Lung microvascular endothelial cell (primary cell): ENCODE results near the gene CDAN1. TPM values are rescaled to one million over a fixed set of nuclear protein-coding genes. Genes with fewer than 3 reads are reported as not detected.
"Not testable (repeated sequence)": the region's sequence is repeated elsewhere in the genome, so short reads cannot be mapped to it uniquely, and the experiment has no call there.

ENCODE experiments used
- DNase-seq, 2 donors: peaks; one replicate each; pipeline versions ENCODE4 v3.0.0 to v3.0.0-alpha.2; 2010; ENCODE audit warnings: low read depth in 2 of 2
- total RNA-seq: library from RNA; depleted of rRNA; stranded (reverse); fragments of >200 nt; gene quantifications from 2 replicates; pipeline ENCODE4 v1.2.1, GENCODE V29; 2014

Gene CDAN1
- total RNA-seq, 1 donor from 2014 or later, result 8.9 TPM

DNA sequence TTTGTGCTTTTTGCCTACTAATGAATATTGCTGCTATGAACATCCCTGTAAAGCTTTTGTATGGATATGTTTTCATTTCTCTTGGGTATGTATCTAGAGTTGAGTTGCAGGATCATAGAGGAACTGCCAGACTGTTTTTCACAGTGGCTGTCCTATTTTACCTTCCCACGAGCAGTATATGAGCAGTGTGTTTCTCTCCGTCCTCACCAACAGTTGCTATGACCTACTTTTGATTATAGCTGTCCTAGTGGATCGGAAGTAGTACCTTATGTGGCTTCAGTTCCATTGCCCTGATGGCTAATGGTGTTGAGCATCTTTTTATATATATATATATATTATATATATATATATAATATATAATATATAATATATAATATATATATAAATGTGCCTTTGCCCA is 25.2 kb downstream of the CDAN1 start:
- DNase-seq, result no peak

DNA sequence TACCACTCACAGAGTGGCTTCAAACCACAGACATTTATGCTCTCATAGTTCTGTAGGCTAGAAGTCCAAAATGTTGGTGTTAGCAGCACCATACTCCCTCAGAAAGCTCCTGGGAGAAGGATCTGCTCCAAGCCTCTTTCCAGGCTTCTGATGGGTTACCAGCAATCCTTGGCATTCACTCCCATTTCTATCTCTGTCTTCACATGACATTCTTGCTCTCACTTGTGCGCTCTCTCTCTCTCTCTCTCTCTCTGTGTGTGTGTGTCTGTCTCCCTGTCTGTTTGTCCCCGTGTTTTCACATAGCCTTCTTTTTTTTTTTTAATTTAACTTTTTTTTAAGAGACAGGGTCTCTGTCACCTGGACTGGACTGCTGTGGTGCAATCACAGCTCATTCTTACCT is 26.3 kb downstream of the CDAN1 start:
- no peak for DNase-seq

DNA sequence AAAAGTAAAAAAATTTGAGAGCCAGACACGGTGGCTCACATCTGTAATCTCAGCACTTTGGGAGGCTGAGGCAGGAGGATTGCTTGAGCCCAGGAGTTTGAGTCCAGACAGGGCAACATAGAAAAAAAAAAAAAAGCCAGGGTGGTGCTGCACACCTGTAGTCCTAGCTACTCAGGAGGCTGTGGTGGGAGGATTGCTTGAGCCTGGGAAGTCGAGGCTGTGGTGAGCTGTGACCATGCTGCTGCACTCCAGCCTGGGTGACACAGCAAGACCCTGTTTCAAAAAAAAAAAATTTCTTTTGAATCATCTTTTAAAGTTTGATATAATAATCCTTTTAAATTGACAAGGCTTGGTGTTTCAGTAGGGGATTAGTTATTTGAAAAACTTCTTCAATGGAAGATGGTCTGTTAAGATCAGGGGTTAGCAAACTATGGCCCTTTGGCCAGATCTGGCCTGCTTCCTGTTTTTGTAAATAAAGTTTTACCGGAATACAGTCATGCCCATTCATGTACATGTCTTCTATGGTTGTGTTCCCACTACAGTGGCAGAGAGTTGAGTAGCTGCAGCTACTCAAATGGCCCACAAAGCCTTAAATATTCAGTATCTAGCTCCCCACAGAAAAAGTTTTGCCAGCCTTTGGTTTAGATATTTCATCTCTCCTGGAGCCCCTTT is 28.9 kb downstream of the CDAN1 start:
- peak; percentile 56 to 64 for DNase-seq

DNA sequence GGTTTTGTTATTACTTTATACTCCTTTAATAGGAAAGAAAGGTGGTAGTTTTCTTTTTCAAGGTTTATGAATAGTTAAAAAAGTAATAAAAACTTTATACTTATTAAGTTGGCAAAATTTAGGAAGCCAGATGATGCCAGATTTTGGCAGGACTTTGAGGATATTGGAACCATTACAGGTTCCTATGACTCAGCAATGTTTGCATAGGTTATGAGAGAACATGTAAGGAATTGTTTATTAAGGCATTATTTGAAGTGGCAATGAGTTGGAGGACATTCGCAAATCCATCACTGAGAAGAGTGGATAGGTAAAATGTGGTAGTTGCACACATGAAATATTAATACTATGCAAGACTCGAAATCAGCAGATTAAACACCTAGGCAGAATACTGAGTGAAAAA is 29.9 kb downstream of the CDAN1 start:
- peak; percentile 39 to 69 for DNase-seq

DNA sequence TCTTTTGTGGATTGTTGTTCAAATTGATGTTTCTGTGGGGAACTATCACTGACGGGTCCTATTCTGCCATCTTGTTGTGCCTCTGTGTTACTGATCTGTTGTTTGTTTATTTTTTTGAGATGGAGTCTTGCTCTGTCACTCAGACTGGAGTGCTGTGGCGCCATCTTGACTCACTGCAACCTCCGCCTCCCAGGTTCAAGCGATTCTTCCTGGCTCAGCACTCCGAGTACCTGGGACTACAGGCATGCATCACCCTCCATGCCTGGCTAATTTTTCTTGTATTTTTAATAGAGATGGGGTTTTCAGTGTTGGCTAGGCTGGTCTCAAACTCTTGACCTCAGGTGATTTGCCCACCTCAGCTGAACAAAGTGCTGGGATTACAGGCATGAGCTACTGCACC is 31.6 kb downstream of the CDAN1 start:
- DNase-seq, result no peak

DNA sequence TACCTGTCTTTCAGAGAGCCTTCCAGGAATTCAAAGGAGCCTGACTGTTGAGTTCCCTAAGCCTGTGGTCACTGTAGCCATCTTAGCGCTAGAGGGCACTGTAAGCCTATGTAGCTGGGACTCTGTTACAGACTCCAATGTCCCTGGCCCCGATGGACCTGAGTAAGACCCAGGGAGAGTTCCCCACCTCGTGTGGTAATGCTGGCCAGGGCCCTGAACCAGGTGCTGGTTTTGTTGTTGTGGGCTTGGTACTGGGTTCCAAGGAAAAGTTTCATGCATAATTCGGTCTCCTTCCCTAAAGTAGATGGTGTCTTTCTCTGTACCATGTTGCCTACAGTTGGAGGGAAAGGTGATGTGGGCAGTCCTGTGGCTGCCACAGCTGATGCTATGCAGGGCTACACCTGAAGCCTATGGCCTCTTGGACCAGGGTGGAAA is 32.4 kb downstream of the CDAN1 start:
- DNase-seq, result peak; percentile 78 to 85

DNA sequence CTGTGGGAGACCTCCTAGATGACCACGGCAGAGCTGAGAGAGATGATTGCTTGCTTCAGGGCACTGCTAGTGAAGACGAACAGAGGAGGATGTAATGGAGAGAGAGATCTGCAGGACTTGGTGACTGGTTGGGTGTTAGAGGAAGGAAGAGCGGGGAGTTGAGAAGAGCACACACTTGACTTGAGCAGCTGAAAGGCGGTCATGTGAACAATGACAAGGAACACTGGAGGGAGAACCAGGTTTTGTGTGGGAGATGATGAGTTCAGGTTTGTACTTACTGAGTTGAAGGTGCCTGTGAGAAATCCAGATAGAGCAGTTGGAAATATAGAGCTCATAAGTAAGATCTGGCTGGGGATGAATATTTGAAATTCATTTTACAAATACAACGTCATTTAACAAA is 40.3 kb downstream of the CDAN1 start:
- DNase-seq, result no peak

DNA sequence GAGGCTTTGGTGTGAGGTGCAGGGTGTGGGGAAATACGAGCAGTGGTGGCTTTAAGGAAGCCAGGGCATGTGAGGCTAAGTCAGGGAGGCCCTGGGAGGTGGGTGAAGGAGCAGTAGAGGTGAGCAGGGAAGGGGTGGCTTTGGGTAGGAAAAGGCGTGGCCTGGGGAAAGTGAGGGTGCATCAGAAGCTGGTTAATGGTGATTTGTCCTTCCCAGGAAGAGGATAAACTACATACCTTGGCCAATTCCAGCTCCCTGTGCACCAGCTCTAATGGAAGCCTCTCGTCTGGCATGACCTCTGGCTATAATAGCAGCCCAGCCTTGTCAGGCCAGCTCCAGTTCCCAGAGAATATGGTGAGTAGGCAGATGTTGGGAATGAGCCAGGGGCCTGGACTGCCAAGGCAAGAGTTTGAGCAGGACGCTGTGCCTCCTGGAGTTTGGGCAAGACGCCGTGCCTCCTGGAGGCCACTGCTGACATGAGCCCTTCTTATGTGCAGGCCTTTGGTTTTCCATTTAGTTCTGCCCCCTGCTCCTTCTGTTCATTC is 41.3 kb downstream of the CDAN1 start:
- no peak for DNase-seq

DNA sequence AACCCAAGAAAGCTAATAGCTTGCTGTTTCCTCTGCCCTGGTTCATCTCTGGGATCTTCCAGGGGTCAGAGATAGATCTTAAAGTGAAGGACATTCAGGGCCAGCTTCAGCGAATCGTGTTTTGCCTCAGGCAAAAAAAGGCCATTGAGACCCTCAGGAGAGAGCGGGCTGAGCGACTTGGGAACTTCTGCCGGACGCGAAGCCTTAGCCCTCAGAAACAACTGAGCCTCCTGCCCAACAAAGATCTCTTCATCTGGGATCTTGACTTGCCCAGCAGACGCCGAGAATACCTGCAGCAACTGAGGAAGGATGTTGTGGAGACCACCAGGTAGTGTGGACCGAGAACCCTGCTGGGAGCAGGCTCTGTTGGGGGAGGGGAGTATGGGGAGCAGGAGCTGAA is 42.5 kb downstream of the CDAN1 start:
- no peak for DNase-seq

DNA sequence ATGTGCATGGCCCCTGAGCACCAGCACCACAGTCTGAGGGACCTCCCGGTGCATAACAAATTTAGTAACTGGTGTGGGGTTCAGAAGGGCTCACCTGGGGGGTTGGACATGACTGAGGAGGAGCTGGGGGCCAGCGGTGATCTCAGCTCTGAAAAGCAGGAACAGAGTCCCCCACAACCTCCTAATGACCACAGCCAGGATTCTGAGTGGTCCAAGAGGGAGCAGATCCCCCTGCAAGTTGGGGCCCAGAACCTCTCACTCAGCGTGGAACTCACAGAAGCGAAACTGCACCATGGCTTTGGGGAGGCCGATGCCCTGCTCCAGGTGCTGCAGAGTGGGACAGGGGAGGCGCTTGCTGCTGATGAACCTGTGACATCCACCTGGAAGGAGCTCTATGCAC is 43.0 kb downstream of the CDAN1 start:
- DNase-seq, result no peak

DNA sequence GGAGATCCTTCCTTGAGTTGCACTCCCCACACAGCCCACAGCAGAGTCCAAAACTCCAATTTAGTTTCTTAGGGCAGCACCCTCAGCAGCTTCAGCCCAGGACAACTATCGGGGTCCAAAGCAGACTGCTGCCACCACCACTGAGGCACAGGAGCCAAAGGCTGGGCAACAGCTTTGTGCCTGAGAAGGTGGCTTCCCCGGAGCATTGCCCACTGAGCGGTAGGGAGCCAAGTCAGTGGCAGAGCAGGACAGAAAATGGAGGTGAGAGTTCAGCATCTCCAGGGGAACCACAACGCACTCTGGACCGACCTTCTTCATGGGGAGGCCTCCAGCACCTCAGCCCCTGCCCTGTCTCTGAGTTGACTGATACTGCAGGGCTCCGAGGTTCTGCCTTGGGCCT is 43.4 kb downstream of the CDAN1 start:
- DNase-seq, result no peak

DNA sequence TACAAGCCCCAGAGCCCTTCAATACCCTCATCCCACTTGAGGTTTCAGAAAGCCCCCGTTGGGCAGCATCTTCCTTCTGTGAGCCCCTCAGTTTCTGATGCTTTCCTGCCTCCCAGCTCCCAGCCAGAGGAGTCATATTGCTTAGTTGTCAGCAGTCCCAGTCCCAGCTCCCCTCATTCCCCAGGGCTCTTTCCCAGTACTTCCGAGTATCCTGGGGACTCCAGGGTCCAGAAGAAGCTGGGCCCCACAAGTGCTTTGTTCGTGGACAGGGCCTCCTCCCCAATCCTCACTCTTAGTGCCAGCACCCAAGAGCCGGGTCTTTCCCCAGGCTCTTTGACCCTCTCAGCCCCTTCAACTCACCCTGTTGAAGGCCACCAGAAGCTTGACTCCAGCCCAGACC is 43.9 kb downstream of the CDAN1 start:
- DNase-seq, result no peak

DNA sequence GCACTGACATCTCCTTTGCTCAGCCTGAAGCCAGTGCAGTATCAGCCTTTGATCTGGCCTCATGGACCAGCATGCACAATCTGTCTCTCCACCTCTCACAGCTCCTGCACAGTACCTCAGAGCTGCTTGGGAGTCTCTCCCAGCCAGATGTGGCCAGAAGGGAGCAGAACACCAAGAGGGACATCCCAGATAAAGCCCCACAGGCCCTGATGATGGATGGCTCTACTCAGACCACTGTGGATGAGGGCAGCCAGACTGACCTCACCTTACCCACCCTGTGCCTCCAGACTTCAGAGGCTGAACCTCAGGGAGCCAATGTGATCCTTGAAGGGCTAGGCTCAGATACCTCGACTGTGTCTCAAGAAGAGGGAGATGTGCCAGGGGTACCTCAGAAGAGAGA is 44.4 kb downstream of the CDAN1 start:
- no peak for DNase-seq

DNA sequence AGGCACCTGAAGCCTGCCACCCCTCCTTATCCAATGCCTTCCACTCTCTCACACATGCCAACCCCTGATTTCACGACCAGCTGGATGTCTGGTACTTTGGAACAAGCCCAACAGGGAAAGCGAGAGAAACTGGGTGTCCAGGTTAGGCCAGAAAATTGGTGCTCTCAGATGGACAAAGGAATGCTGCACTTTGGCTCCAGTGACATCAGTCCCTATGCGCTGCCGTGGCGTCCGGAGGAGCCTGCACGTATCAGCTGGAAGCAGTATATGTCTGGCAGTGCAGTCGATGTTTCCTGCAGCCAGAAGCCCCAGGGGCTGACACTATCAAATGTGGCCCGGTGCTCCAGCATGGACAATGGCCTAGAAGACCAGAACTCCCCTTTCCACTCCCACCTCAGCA is 45.2 kb downstream of the CDAN1 start:
- no peak for DNase-seq

DNA sequence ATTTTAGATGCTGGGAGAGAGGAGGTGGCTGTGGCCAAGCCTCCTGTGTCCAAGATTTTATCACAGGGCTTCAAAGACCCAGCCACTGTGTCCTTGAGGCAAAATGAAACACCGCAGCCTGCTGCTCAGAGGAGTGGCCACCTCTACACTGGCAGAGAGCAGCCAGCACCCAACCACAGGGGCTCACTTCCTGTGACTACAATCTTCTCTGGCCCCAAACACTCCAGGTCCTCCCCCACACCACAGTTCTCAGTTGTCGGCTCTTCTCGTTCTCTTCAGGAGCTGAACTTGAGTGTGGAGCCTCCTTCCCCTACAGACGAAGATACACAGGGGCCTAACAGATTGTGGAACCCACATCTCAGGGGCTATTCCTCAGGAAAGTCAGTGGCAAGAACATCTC is 45.6 kb downstream of the CDAN1 start:
- DNase-seq, result no peak

DNA sequence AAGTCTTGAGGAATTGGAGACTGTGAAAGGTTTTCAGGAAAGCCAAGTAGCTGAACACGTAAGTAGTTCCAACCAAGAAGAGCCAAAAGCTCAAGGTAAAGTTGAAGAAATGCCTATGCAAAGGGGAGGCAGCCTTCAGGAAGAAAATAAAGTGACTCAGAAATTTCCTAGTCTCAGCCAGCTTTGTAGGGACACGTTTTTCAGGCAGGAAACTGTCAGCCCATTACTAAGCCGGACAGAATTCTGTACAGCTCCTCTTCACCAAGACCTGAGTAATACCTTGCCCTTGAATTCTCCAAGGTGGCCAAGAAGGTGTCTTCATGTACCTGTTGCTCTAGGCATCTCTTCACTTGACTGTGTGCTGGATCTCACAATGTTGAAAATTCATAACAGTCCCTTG is 48.6 kb downstream of the CDAN1 start:
- DNase-seq, result no peak

DNA sequence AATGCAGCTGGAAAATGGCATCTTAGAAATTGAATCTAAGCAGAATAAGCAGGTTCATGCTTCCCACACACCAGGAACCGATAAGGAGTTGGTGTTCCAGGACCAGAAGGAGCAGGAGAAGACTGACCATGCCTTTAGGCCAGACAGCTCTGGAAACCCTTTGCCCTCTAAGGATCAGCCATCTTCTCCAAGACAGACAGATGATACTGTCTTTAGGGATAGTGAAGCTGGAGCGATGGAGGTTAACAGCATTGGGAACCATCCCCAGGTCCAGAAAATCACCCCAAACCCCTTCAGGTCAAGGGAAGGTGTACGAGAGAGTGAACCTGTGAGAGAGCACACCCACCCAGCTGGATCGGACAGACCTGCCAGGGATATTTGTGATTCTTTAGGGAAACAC is 49.2 kb downstream of the CDAN1 start:
- DNase-seq, result no peak

DNA sequence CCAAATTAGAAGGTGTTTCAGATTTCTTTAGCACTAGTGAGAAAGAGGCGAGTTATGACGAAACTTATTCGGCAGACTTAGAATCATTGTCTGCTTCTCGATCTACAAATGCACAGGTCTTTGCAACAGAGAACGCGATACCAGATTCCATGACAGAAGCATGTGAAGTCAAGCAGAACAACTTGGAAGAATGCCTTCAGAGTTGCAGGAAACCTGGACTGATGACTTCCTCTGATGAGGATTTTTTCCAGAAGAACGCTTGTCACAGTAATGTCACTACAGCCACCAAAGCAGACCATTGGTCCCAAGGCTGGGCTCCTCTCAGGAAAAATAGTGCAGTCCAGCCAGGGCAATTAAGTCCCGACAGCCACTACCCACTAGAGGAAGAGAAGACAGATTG is 50.6 kb downstream of the CDAN1 start:
- DNase-seq, result no peak

DNA sequence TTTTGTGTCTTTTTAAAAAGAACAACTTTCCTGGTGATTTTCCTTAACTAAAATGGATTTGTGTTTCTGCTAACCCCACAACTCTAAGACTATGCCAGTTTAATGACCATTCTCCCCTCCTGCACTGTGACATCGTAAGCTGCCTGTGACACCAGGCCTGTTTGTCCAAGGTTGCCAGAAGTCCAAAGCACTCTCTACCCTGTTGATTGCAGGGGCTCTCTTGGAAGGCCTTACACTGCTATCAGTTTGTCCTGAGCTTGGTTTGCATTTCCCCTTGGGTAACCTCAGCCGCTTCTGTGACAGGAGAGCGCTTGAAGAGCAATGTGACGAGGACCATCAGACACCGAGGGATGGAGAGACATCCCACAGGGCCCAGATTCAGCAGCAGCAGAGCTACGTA is 55.8 kb downstream of the CDAN1 start:
- DNase-seq, result no peak

DNA sequence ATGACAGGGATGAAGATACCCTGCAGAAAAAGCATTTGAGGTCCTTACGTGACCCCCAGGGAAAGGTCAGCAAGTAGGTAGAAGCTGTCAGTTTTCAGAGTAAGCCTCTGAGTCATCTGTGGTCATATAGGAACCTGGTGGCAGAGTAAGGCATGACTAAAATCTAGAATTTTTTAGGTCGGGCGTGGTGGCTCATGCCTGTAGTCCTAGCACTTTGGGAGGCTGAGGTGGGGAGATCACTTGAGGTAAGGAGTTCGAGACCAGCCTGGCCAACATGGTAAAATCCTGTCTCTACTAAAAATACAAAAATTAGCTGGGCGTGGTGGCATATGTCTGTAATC is 56.8 kb downstream of the CDAN1 start:
- DNase-seq, result not testable (repeated sequence)

DNA sequence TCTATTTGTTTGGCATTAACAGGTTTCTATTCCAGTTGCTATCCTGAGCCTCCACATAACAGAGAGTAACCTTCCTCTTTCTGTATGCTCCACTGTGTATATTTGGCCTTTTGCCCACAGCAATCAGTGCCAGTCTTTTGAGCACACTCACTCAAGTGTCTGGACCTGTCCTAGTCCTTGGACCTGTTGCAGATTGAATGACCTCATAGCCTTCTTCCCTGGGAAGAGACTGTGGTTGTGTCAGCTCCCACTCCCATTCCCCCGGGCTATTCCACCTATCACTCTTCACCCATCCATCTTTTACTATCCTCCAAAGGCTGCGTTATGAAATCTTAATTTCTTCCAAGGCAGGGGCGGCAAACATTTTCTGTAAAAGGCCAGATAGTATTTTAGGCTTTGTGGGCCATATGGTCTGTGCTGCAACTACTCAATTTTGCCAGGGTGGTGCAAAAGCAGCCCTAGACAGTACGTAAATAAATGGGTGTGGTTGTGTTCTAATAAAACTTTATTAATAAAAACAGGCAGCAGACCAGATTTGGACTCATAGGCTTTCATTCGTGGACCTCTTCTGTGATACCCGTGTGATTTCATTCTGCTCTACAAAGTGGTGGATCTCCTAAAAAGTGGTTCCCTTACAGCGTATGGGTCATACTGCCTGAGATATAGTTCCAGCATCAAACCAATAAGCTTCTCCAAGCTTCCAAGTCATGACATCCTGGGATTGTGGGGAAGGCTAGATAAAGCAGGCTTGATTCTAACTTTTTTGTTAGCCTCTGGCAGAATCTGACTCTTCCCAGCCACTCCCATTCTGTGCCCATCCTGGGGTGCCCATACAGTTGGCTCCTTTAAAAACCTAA is 57.4 kb downstream of the CDAN1 start:
- DNase-seq, result peak; percentile 12 to 22

DNA sequence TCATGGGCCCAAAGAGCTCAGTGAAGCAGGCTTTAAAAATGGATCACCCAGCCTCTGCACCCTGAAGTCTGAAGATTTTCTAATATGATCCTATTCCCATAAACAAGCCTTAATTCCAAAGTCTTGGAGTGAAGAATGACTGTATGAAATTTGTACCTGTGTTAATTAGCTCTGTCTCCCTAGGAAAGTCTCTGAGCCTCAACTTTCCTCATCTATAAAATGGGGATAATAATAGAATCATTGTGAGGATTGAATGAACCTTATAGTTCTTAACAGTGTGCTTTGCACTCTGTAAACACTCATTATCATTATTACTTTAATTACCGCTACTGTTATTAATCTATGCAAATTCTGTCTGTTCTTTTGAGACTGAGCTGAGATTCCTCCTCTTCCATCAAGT is 61.9 kb downstream of the CDAN1 start:
- no peak for DNase-seq

DNA sequence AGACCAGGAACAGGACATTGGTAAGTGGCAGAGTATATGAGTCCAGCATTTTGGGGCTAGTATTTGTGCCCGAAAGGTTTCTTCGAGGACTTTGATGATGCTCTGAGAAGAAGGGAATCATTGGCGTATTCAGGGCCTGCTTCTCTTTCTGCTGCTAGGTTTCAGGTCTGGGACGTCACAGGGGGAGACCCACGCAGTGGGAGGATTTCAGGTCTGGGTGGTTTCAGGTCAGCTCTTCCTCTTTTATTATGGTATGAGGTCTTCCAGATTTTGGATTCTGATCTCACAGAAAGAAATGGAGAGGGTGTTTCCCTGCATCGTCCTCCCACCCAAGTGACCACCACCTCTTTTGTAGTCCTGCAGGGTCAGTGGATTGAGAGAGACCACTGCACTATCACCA is 62.5 kb downstream of the CDAN1 start:
- no peak for DNase-seq
